Liver (tissue), 10 donors: ENCODE data around the gene SMIM33. TPM values are rescaled to one million over a fixed set of nuclear protein-coding genes. Genes with fewer than 3 reads are reported as not detected.

ENCODE experiments used
- DNase-seq: peaks from one replicate; pipeline ENCODE4 v3.0.0-alpha.2; 2017; ENCODE audit warnings: low spot score
- H3K27ac ChIP-seq, 2 donors: one replicate each; pipeline ENCODE4 v1.7.0; 2013; ENCODE audit warnings: inconsistent platforms in 2 of 2, low read length in 2 of 2, control low read depth in 1 of 2, low read depth in 1 of 2, mild to moderate bottlenecking in 1 of 2
- H3K27me3 ChIP-seq, 4 donors: one replicate each; pipeline versions ENCODE4 v1.6.1 to v1.7.0; 2013; ENCODE audit warnings: low read length in 3 of 4, inconsistent platforms in 1 of 4, mild to moderate bottlenecking in 1 of 4, moderate library complexity in 1 of 4; ENCODE audit not compliant: control insufficient read depth in 4 of 4, insufficient read depth in 4 of 4
- H3K36me3 ChIP-seq, 4 donors: one replicate each; pipeline versions ENCODE4 v1.6.1 to v1.7.0; 2013; ENCODE audit warnings: low read length in 3 of 4, mild to moderate bottlenecking in 3 of 4, low read depth in 1 of 4, moderate library complexity in 1 of 4; ENCODE audit not compliant: control insufficient read depth in 4 of 4, insufficient read depth in 3 of 4
- H3K4me1 ChIP-seq, 4 donors: one replicate each; pipeline versions ENCODE4 v1.6.1 to v1.7.0; 2013; ENCODE audit warnings: low read length in 3 of 4, mild to moderate bottlenecking in 3 of 4, moderate library complexity in 1 of 4; ENCODE audit not compliant: control insufficient read depth in 4 of 4, insufficient read depth in 4 of 4
- H3K4me3 ChIP-seq, 3 donors: one replicate each; pipeline versions ENCODE4 v1.6.1 to v1.7.0; 2013; ENCODE audit warnings: low read length in 3 of 3, control low read depth in 1 of 3, low read depth in 1 of 3, mild to moderate bottlenecking in 1 of 3
- H3K9ac ChIP-seq, 2 donors: one replicate each; pipeline ENCODE4 v1.7.0; 2013; ENCODE audit warnings: low read length in 2 of 2, mild to moderate bottlenecking in 2 of 2, moderate library complexity in 2 of 2, control low read depth in 1 of 2, low read depth in 1 of 2
- H3K9me3 ChIP-seq, 4 donors: one replicate each; pipeline versions ENCODE4 v1.6.1 to v1.7.0; 2013; ENCODE audit warnings: low read length in 3 of 4; ENCODE audit not compliant: control insufficient read depth in 4 of 4
- EGR1 ChIP-seq, 2 donors: IDR thresholded peaks; 2 replicates each; pipeline ENCODE4 v1.6.1; 2016 to 2018; ENCODE audit warnings: antibody characterized with exemption in 2 of 2, low read depth in 2 of 2
- FOXA1 ChIP-seq: IDR thresholded peaks from 2 replicates; pipeline ENCODE4 v1.6.1; 2016; ENCODE audit warnings: antibody characterized with exemption
- FOXA2 ChIP-seq: IDR thresholded peaks from 2 replicates; pipeline ENCODE4 v1.6.1; 2016; ENCODE audit warnings: antibody characterized with exemption
- GABPA ChIP-seq, 2 donors: IDR thresholded peaks in 1 of 2; conservative IDR thresholded peaks in 1 of 2; 2 replicates each; pipeline ENCODE4 v1.6.1; 2016; ENCODE audit warnings: antibody characterized with exemption in 2 of 2, mild to moderate bottlenecking in 1 of 2, moderate library complexity in 1 of 2
- HNF4A ChIP-seq, 2 donors: conservative IDR thresholded peaks; 2 replicates each; pipeline ENCODE4 v1.6.1; 2016; ENCODE audit warnings: antibody characterized with exemption in 2 of 2, mild to moderate bottlenecking in 2 of 2
- HNF4G ChIP-seq: IDR thresholded peaks from 2 replicates; pipeline ENCODE4 v1.6.1; 2016; ENCODE audit warnings: antibody characterized with exemption
- JUND ChIP-seq, 2 donors: IDR thresholded peaks; 2 replicates each; pipeline ENCODE4 v1.6.1; 2016; ENCODE audit warnings: antibody characterized with exemption in 2 of 2
- NR2F2 ChIP-seq: IDR thresholded peaks from 2 replicates; pipeline ENCODE4 v1.6.1; 2016; ENCODE audit warnings: antibody characterized with exemption
- RAD21 ChIP-seq, 2 donors: IDR thresholded peaks; 2 replicates each; pipeline ENCODE4 v1.6.1; 2016; ENCODE audit warnings: antibody characterized with exemption in 2 of 2, mild to moderate bottlenecking in 2 of 2
- RXRA ChIP-seq, 2 donors: IDR thresholded peaks; 2 replicates each; pipeline ENCODE4 v1.6.1; 2017 to 2018; ENCODE audit warnings: antibody characterized with exemption in 2 of 2, mild to moderate bottlenecking in 1 of 2
- SP1 ChIP-seq: IDR thresholded peaks from 2 replicates; pipeline ENCODE4 v1.6.1; 2018; ENCODE audit warnings: antibody characterized with exemption, mild to moderate bottlenecking
- TAF1 ChIP-seq: conservative IDR thresholded peaks from 2 replicates; pipeline ENCODE4 v1.6.1; 2016; ENCODE audit warnings: antibody characterized with exemption, mild to moderate bottlenecking
- YY1 ChIP-seq: IDR thresholded peaks from 2 replicates; pipeline ENCODE4 v1.6.1; 2016; ENCODE audit warnings: antibody characterized with exemption, mild to moderate bottlenecking
- WGBS: extraction: QIAGEN DNeasy Blood & Tissue Kit; methylation state at CpG from one replicate; pipeline ENCODE4 v1.1.7; 2013; 5-methylcytosine and 5-hydroxymethylcytosine counted together
- polyA plus RNA-seq, 2 donors: library from polyadenylated mRNA; stranded (reverse) in 1 of 2; unstranded in 1 of 2; fragments of 200-250 nt in 1 of 2; fragments of >200 nt in 1 of 2; fragmentation: Nextera tagmentation in 1 of 2; extraction: Ambion mirVana in 1 of 2; gene quantifications; one replicate each; pipeline versions ENCODE4 v1.2.1 to v1.2.3, GENCODE V29; 2013 to 2015
- small RNA-seq: library from RNA; depleted of rRNA; stranded (forward); fragments of <200 nt; gene quantifications from one replicate; pipeline ENCODE3, GENCODE V24; 2014
- total RNA-seq, 2 donors: library from RNA; depleted of rRNA; stranded (reverse); fragments of >200 nt; gene quantifications; one replicate each; pipeline ENCODE4 v1.2.3, GENCODE V29; 2014
- TF ChIP-seq, protein P1 (sequence below): IDR thresholded peaks from 2 replicates; pipeline ENCODE4 v1.6.1; 2016; ENCODE audit warnings: antibody characterized with exemption
- TF ChIP-seq, protein P2 (sequence below): IDR thresholded peaks from 2 replicates; pipeline ENCODE4 v1.6.1; 2016; ENCODE audit warnings: antibody characterized with exemption, mild to moderate bottlenecking
- TF ChIP-seq, protein P3 (sequence below): IDR thresholded peaks from 2 replicates; pipeline ENCODE4 v1.6.1; 2016; ENCODE audit warnings: antibody characterized with exemption
- TF ChIP-seq, protein P4 (sequence below): IDR thresholded peaks from 2 replicates; pipeline ENCODE4 v1.6.1; 2016; ENCODE audit warnings: antibody characterized with exemption
- TF ChIP-seq, protein P5 (sequence below): fragments of 150-350 bp; IDR thresholded peaks from 2 replicates; pipeline ENCODE4 v1.5.1; 2017; ENCODE audit warnings: improper control_type of control experiment, low read depth, low read length; ENCODE audit not compliant: missing input control
- donor health status: healthy.
- donor health status: healthy.
- donor health status: healthy.
- donor health status: healthy.
- donor health status: healthy.

Gene SMIM33
- total and polyA plus RNA-seq, 4 donors: 0.05 TPM; not detected in 3

DNA sequence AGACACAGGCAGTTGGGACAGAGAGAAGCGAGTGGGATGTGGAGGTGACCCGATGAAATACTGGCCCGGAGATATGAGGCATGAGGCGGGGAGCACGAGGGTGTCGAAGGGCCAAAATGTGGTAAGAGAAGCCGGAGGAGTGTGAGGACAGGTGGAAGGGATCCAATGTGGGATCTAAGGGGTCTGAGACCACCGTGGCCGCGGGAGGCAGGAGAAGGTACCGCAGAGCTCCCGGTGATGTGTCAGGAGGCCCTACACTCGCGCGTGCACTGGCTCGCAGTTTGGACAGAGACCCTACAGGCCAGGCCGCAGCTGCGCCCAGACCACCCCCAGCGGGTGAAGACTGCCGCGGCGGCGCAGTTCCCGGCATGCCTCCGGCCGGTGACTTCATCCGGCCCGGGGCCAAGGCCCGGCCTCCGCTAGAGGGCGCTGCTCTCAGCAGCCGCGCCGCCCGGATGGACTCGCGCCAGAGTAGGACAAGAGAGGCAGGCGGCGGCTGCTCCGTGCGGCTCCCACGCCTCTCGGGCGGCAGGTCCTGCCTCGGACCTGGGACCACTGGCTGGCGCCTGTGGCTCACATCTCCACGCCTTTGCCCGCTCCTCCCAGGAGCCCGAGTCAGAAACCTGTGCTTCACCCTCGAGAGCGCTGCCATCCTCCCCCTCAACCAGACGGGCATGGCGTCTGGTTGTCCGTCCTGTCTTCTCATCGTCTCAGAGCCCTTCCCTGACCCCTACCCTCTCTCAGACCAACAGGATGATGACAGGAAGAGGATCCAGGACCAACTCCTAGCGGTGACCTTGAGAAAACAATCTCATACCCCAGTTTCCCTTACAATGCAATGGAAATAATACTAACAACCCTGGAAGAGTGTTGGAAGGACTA, 47.1 kb downstream of the SMIM33 start:
- H3K27me3 ChIP-seq: no peaks in the 10 kb centered on the region
- DNase-seq: peak; percentile 93
- H3K36me3 ChIP-seq: no peaks in the 10 kb centered on the region
- H3K27ac ChIP-seq: peak overlapping the region; percentile 73
- WGBS: 5% methylated on average over 56 of the region's 56 CpGs
- H3K4me1 ChIP-seq: peaks cover 0 to 9% (median 2%) of the 10 kb centered on the region in 4 donors
- no peaks in the 10 kb centered on the region for H3K9me3 ChIP-seq
- H3K9ac ChIP-seq: peak overlapping the region; percentile 67 to 90
- peak overlapping the region; percentile 47 to 76 (median 54) for H3K4me3 ChIP-seq
- TF ChIP-seq NR2F2 (peak; percentile 89), HNF4A (conservative IDR thresholded peaks at IDR 0.05) (no peak), RAD21 (IDR thresholded peaks at IDR 0.05) (peak; percentile 77 to 86), EGR1 (IDR thresholded peaks at IDR 0.05; ENCODE audit: low read depth in 2 of 2) (no peak), HNF4G (no peak), SP1 (peak; percentile 22), RXRA (IDR thresholded peaks at IDR 0.05) (peak in 1 of 2 donors; percentile 19), FOXA1 (no peak), FOXA2 (no peak), GABPA (IDR thresholded peaks at IDR 0.05 in 1 of 2, conservative IDR thresholded peaks at IDR 0.05 in 1 of 2) (no peak), TAF1 (peak; percentile 52), YY1 (peak; percentile 23), JUND (IDR thresholded peaks at IDR 0.05) (peak; percentile 88 to 92)
- TF ChIP-seq, protein P1, sequence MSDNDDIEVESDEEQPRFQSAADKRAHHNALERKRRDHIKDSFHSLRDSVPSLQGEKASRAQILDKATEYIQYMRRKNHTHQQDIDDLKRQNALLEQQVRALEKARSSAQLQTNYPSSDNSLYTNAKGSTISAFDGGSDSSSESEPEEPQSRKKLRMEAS: no peak
- TF ChIP-seq, protein P2, sequence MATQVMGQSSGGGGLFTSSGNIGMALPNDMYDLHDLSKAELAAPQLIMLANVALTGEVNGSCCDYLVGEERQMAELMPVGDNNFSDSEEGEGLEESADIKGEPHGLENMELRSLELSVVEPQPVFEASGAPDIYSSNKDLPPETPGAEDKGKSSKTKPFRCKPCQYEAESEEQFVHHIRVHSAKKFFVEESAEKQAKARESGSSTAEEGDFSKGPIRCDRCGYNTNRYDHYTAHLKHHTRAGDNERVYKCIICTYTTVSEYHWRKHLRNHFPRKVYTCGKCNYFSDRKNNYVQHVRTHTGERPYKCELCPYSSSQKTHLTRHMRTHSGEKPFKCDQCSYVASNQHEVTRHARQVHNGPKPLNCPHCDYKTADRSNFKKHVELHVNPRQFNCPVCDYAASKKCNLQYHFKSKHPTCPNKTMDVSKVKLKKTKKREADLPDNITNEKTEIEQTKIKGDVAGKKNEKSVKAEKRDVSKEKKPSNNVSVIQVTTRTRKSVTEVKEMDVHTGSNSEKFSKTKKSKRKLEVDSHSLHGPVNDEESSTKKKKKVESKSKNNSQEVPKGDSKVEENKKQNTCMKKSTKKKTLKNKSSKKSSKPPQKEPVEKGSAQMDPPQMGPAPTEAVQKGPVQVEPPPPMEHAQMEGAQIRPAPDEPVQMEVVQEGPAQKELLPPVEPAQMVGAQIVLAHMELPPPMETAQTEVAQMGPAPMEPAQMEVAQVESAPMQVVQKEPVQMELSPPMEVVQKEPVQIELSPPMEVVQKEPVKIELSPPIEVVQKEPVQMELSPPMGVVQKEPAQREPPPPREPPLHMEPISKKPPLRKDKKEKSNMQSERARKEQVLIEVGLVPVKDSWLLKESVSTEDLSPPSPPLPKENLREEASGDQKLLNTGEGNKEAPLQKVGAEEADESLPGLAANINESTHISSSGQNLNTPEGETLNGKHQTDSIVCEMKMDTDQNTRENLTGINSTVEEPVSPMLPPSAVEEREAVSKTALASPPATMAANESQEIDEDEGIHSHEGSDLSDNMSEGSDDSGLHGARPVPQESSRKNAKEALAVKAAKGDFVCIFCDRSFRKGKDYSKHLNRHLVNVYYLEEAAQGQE: no peak
- TF ChIP-seq, protein P3, sequence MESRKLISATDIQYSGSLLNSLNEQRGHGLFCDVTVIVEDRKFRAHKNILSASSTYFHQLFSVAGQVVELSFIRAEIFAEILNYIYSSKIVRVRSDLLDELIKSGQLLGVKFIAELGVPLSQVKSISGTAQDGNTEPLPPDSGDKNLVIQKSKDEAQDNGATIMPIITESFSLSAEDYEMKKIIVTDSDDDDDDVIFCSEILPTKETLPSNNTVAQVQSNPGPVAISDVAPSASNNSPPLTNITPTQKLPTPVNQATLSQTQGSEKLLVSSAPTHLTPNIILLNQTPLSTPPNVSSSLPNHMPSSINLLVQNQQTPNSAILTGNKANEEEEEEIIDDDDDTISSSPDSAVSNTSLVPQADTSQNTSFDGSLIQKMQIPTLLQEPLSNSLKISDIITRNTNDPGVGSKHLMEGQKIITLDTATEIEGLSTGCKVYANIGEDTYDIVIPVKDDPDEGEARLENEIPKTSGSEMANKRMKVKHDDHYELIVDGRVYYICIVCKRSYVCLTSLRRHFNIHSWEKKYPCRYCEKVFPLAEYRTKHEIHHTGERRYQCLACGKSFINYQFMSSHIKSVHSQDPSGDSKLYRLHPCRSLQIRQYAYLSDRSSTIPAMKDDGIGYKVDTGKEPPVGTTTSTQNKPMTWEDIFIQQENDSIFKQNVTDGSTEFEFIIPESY: no peak
- TF ChIP-seq, protein P4, sequence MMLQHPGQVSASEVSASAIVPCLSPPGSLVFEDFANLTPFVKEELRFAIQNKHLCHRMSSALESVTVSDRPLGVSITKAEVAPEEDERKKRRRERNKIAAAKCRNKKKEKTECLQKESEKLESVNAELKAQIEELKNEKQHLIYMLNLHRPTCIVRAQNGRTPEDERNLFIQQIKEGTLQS: no peak
- TF ChIP-seq, protein P5, sequence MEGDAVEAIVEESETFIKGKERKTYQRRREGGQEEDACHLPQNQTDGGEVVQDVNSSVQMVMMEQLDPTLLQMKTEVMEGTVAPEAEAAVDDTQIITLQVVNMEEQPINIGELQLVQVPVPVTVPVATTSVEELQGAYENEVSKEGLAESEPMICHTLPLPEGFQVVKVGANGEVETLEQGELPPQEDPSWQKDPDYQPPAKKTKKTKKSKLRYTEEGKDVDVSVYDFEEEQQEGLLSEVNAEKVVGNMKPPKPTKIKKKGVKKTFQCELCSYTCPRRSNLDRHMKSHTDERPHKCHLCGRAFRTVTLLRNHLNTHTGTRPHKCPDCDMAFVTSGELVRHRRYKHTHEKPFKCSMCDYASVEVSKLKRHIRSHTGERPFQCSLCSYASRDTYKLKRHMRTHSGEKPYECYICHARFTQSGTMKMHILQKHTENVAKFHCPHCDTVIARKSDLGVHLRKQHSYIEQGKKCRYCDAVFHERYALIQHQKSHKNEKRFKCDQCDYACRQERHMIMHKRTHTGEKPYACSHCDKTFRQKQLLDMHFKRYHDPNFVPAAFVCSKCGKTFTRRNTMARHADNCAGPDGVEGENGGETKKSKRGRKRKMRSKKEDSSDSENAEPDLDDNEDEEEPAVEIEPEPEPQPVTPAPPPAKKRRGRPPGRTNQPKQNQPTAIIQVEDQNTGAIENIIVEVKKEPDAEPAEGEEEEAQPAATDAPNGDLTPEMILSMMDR: peak; percentile 94

Small RNA genes lying within 50 kb of the gene (small RNA-seq; reads per million reads assigned to genes)
- 0.11 reads per million for gene RNU5B-4P

Other genes with a start within 250 kb of the SMIM33 start
- gene MATR3, start 177.3 kb upstream of the SMIM33 start, total RNA-seq: 100 to 1,000 TPM in 1 of 2 donors, 10 to 100 TPM in 1; 92.5 to 111 TPM
- gene MATR3, start 177.3 kb upstream of the SMIM33 start, polyA plus RNA-seq: 10 to 100 TPM; 38.4 to 46.9 TPM
- 10 to 100 TPM; 41.5 to 42.2 TPM for gene PAIP2, start 129.2 kb upstream of the SMIM33 start, total RNA-seq
- gene PAIP2, start 129.2 kb upstream of the SMIM33 start, polyA plus RNA-seq: 10 to 100 TPM; 47.9 to 63.2 TPM
- 10 to 100 TPM in 1 of 2 donors, 1 to 10 TPM in 1; 10.0 to 17.5 TPM for gene SLC23A1, start 87.7 kb upstream of the SMIM33 start, total RNA-seq
- 10 to 100 TPM; 17.3 to 18.0 TPM for gene SLC23A1, start 87.7 kb upstream of the SMIM33 start, polyA plus RNA-seq
- 1 to 10 TPM; 1.8 TPM for gene MZB1, start 81.1 kb upstream of the SMIM33 start, total RNA-seq
- 10 to 100 TPM in 1 of 2 donors, 1 to 10 TPM in 1; 1.8 to 23.7 TPM for gene MZB1, start 81.1 kb upstream of the SMIM33 start, polyA plus RNA-seq
- gene PROB1, start 75.9 kb upstream of the SMIM33 start, total RNA-seq: under 1 TPM; 0.28 to 0.67 TPM
- gene PROB1, start 75.9 kb upstream of the SMIM33 start, polyA plus RNA-seq: under 1 TPM; 0.04 to 0.39 TPM
- gene SPATA24, start 66.9 kb upstream of the SMIM33 start, total RNA-seq: 1 to 10 TPM; 1.8 to 2.4 TPM
- 1 to 10 TPM; 2.7 TPM for gene SPATA24, start 66.9 kb upstream of the SMIM33 start, polyA plus RNA-seq
- gene DNAJC18, start 31.5 kb upstream of the SMIM33 start, total RNA-seq: 1 to 10 TPM in 1 of 2 donors, under 1 TPM in 1; 0.92 to 1.8 TPM
- under 1 TPM; 0.66 to 0.74 TPM for gene DNAJC18, start 31.5 kb upstream of the SMIM33 start, polyA plus RNA-seq
- gene ECSCR, start 8.3 kb upstream of the SMIM33 start, total RNA-seq: 1 to 10 TPM; 3.4 to 3.6 TPM
- gene ECSCR, start 8.3 kb upstream of the SMIM33 start, polyA plus RNA-seq: 1 to 10 TPM; 3.2 to 4.9 TPM
- gene STING1, start 11.8 kb downstream of the SMIM33 start, total RNA-seq: 10 to 100 TPM; 10.1 to 13.6 TPM
- 10 to 100 TPM in 1 of 2 donors, 1 to 10 TPM in 1; 6.3 to 10.4 TPM for gene STING1, start 11.8 kb downstream of the SMIM33 start, polyA plus RNA-seq
- 10 to 100 TPM; 17.0 to 53.6 TPM for gene UBE2D2, start 90.3 kb downstream of the SMIM33 start, total RNA-seq
- 10 to 100 TPM; 38.5 to 44.2 TPM for gene UBE2D2, start 90.3 kb downstream of the SMIM33 start, polyA plus RNA-seq
- gene CXXC5, start 177.3 kb downstream of the SMIM33 start, total RNA-seq: 10 to 100 TPM; 59.1 to 78.6 TPM
- gene CXXC5, start 177.3 kb downstream of the SMIM33 start, polyA plus RNA-seq: 10 to 100 TPM; 40.6 to 70.0 TPM